ENCODE measurements around the gene PEX1. TPM values are rescaled to one million over a fixed set of nuclear protein-coding genes. Genes with fewer than 3 reads are reported as not detected.
"Not testable (repeated sequence)": the region's sequence is repeated elsewhere in the genome, so short reads cannot be mapped to it uniquely, and the experiment has no call there.

PEX1 gene
- total RNA-seq, 1 donor from 2014 or later = 7.1 TPM

GRCh38 chr7:92447345-92448204 is 80.7 kb downstream of the PEX1 start, which contains the start of gene GATAD1:
Gene GATAD1 (plus strand): TSS chr7:92447482. CDS start chr7:92447730, 248 bp downstream.
- Histone ChIP-seq H3K27me3 (ENCODE audit: insufficient read depth, low read length) (no peaks in the 10 kb centered on the region), H3K4me2 (ENCODE audit: low read length) (peak within 1 kb of the TSS; percentile 87), H3K9me3 (ENCODE audit: insufficient read depth, low read depth, low read length) (no peaks in the 10 kb centered on the region), H2AFZ (ENCODE audit: low read depth, low read length) (peak within 1 kb of the TSS; percentile 97), H4K20me1 (ENCODE audit: insufficient read depth, low read length) (peaks cover 19% of the 10 kb centered on the region), H3K4me1 (ENCODE audit: insufficient read depth, low read length) (no peaks in the 10 kb centered on the region), H3K79me2 (ENCODE audit: insufficient read depth, low read length) (peaks cover 43% of the 10 kb centered on the region), H3K36me3 (ENCODE audit: insufficient read depth, low read length) (peaks cover 27% of the 10 kb centered on the region), H3K4me3 (ENCODE audit: insufficient read depth, low read depth, low read length) (peak within 1 kb of the TSS; percentile 72), H3K9ac (ENCODE audit: low read length) (peak within 1 kb of the TSS; percentile 98), H3K27ac (ENCODE audit: low read depth, low read length) (peak within 1 kb of the TSS; percentile 95)
- Mint-ChIP-seq H3K9me3 (ENCODE audit: unreplicated experiment) (peaks cover 1% of the 10 kb centered on the region), H3K4me3 (ENCODE audit: unreplicated experiment) (peak within 1 kb of the TSS; percentile 87), H3K27me3 (ENCODE audit: low read depth, unreplicated experiment) (no peaks in the 10 kb centered on the region), H3K27ac (ENCODE audit: unreplicated experiment) (no peak within 1 kb of the TSS), H3K4me1 (ENCODE audit: low read depth, unreplicated experiment) (no peaks in the 10 kb centered on the region), H3K36me3 (ENCODE audit: low read depth, unreplicated experiment) (peaks cover 5% of the 10 kb centered on the region)
- DNase-seq (ENCODE audit: low read depth) = peak; percentile 81
- no peak for FAIRE-seq
- TF ChIP-seq CTCF (IDR thresholded peaks at IDR 0.05; ENCODE audit: insufficient read depth, low read depth, low read length) (peak; percentile 92), EZH2 (IDR thresholded peaks at IDR 0.05; ENCODE audit: insufficient read depth, low read length) (no peak)

- no peaks in the 10 kb centered on the region for H3K27me3 Mint-ChIP-seq (ENCODE audit: low read depth, unreplicated experiment)
- Histone ChIP-seq H3K4me3 (ENCODE audit: insufficient read depth, low read depth, low read length) (peak overlapping the region; percentile 72), H3K4me1 (ENCODE audit: insufficient read depth, low read length) (no peaks in the 10 kb centered on the region), H3K9me3 (ENCODE audit: insufficient read depth, low read depth, low read length) (no peaks in the 10 kb centered on the region), H3K79me2 (ENCODE audit: insufficient read depth, low read length) (peaks cover 37% of the 10 kb centered on the region), H3K27ac (ENCODE audit: low read depth, low read length) (no peak overlapping the region), H3K27me3 (ENCODE audit: insufficient read depth, low read length) (no peaks in the 10 kb centered on the region), H2AFZ (ENCODE audit: low read depth, low read length) (peak overlapping the region; percentile 97), H3K36me3 (ENCODE audit: insufficient read depth, low read length) (peaks cover 20% of the 10 kb centered on the region), H3K9ac (ENCODE audit: low read length) (peak overlapping the region; percentile 98), H4K20me1 (ENCODE audit: insufficient read depth, low read length) (peaks cover 12% of the 10 kb centered on the region), H3K4me2 (ENCODE audit: low read length) (peak overlapping the region; percentile 87)
- TF ChIP-seq EZH2 (IDR thresholded peaks at IDR 0.05; ENCODE audit: insufficient read depth, low read length) (no peak), CTCF (IDR thresholded peaks at IDR 0.05; ENCODE audit: insufficient read depth, low read depth, low read length) (no peak)
- DNase-seq (ENCODE audit: low read depth) (no peak), FAIRE-seq (peak; percentile 13)
- H3K9me3 Mint-ChIP-seq (ENCODE audit: unreplicated experiment) = peaks cover 4% of the 10 kb centered on the region
- no peaks in the 10 kb centered on the region for H3K4me1 Mint-ChIP-seq (ENCODE audit: low read depth, unreplicated experiment)
- peaks cover 5% of the 10 kb centered on the region for H3K36me3 Mint-ChIP-seq (ENCODE audit: low read depth, unreplicated experiment)
- peak overlapping the region; percentile 84 for H3K4me3 Mint-ChIP-seq (ENCODE audit: unreplicated experiment)
- H3K27ac Mint-ChIP-seq (ENCODE audit: unreplicated experiment) = no peak overlapping the region
Observed at GRCh38 chr7:92446869-92447344, 81.4 kb downstream of the PEX1 start.

GRCh38 chr7:92442720-92443119 is 85.6 kb downstream of the PEX1 start:
- not testable (repeated sequence) for H3K9me3 Mint-ChIP-seq (ENCODE audit: unreplicated experiment); H3K4me2 ChIP-seq (ENCODE audit: low read length); H3K4me1 Mint-ChIP-seq (ENCODE audit: low read depth, unreplicated experiment); H3K27me3 Mint-ChIP-seq (ENCODE audit: low read depth, unreplicated experiment); FAIRE-seq; DNase-seq (ENCODE audit: low read depth); H3K36me3 Mint-ChIP-seq (ENCODE audit: low read depth, unreplicated experiment); H3K4me3 ChIP-seq (ENCODE audit: insufficient read depth, low read depth, low read length); H4K20me1 ChIP-seq (ENCODE audit: insufficient read depth, low read length); H2AFZ ChIP-seq (ENCODE audit: low read depth, low read length); H3K27ac Mint-ChIP-seq (ENCODE audit: unreplicated experiment); H3K79me2 ChIP-seq (ENCODE audit: insufficient read depth, low read length); H3K36me3 ChIP-seq (ENCODE audit: insufficient read depth, low read length); H3K27me3 ChIP-seq (ENCODE audit: insufficient read depth, low read length); H3K4me3 Mint-ChIP-seq (ENCODE audit: unreplicated experiment); H3K27ac ChIP-seq (ENCODE audit: low read depth, low read length); H3K4me1 ChIP-seq (ENCODE audit: insufficient read depth, low read length); H3K9me3 ChIP-seq (ENCODE audit: insufficient read depth, low read depth, low read length); H3K9ac ChIP-seq (ENCODE audit: low read length)
